Gastroesophageal sphincter (tissue), 3 donors: Measurements from ENCODE around the gene RPS6KB1.

Experiments
- POLR2A ChIP-seq, 2 donors: fragments of 450-650 bp; IDR thresholded peaks; one replicate each; pipeline ENCODE4 v1.6.1; 2017; ENCODE audit warnings: antibody characterized with exemption in 2 of 2, mild to moderate bottlenecking in 2 of 2, moderate library complexity in 1 of 2
- POLR2AphosphoS5 ChIP-seq: sonication (generic); formaldehyde crosslinking; IDR thresholded peaks from one replicate; pipeline ENCODE4 v1.6.1; 2017; ENCODE audit warnings: antibody characterized with exemption
- TF ChIP-seq, protein P1 (sequence below), 4 experiments: fragments of 200-600 bp in 2 of 4; fragments of 450-650 bp in 2 of 4; sonication (generic) in 1 of 4; IDR thresholded peaks; one replicate each; pipeline ENCODE4 v1.5.1; 2017 to 2019; ENCODE audit warnings: antibody characterized with exemption in 4 of 4, mild to moderate bottlenecking in 2 of 4, moderate library complexity in 2 of 4

DNA sequence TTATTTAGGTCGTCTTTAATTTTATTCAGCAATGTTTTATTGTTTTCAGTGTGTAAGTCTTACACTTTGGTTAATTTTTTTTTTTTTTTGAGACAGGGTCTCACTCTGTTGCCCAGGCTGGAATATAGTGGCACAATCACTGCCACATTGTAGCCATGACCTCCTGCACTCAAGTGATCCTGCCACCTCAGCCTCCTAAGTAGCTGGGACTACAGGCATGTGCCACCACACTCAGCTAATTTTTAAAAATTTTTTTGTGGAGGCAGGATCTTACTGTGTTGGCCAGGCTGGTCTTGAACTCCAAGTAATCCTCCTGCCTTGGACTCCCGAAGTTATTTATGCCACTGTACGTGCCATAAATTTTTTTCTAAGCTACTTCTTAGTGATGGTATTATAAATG, 14.5 kb downstream of the RPS6KB1 start:
- TF ChIP-seq, protein P1, sequence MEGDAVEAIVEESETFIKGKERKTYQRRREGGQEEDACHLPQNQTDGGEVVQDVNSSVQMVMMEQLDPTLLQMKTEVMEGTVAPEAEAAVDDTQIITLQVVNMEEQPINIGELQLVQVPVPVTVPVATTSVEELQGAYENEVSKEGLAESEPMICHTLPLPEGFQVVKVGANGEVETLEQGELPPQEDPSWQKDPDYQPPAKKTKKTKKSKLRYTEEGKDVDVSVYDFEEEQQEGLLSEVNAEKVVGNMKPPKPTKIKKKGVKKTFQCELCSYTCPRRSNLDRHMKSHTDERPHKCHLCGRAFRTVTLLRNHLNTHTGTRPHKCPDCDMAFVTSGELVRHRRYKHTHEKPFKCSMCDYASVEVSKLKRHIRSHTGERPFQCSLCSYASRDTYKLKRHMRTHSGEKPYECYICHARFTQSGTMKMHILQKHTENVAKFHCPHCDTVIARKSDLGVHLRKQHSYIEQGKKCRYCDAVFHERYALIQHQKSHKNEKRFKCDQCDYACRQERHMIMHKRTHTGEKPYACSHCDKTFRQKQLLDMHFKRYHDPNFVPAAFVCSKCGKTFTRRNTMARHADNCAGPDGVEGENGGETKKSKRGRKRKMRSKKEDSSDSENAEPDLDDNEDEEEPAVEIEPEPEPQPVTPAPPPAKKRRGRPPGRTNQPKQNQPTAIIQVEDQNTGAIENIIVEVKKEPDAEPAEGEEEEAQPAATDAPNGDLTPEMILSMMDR (IDR thresholded peaks at IDR 0.05): no peak
- TF ChIP-seq POLR2A (IDR thresholded peaks at IDR 0.05) (no peak), POLR2AphosphoS5 (no peak)
